ENCODE data around the gene CCM2. TPM values are rescaled to one million over a fixed set of nuclear protein-coding genes. Genes with fewer than 3 reads are reported as not detected.

Gene CCM2
- total and polyA plus RNA-seq, 2 of the 8 experiments (the other 6 are each of a cell fraction or from before 2014, with no cell fraction given), result 31.6 to 41.2 TPM

DNA sequence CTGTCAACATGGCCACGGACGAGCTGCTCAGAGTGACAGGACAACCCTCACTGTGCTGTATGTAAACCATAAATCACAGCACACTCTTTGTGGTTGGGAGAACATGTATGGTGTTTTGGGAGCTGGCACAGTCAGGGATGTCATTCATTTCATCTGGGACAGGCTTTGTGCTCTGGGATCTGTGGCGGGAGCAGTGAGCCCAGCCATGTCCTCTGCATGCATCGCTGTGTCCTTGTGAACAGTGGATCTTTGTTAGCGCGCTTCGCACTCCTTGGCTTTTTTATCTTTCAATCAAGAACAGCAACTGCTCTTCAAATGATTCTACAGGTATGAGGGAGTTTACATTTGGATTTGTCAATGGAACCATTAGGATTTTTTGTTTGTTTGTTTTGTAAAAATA lies 7.1 kb downstream of the CCM2 start:
- Histone ChIP-seq H3K79me2 (ENCODE audit: control insufficient read depth in 1 of 2, insufficient read depth in 2 of 2, low read length in 2 of 2) (peaks cover 4 to 29% of the 10 kb centered on the region in 2 experiments; a peak in 2 of 4 replicates), H4K20me1 (replicated peaks in 1 of 2; ENCODE audit: control insufficient read depth in 1 of 2, insufficient read depth in 2 of 2, low read length in 2 of 2) (peaks cover 0 to 8% of the 10 kb centered on the region in 2 experiments)
- TF ChIP-seq CHD2 (IDR thresholded peaks at IDR 0.05; ENCODE audit: low read length), result no peak
- no peak for TF ChIP-seq POLR2AphosphoS5 (IDR thresholded peaks at IDR 0.05; ENCODE audit: low read depth, low read length)
- TF ChIP-seq, protein P1, sequence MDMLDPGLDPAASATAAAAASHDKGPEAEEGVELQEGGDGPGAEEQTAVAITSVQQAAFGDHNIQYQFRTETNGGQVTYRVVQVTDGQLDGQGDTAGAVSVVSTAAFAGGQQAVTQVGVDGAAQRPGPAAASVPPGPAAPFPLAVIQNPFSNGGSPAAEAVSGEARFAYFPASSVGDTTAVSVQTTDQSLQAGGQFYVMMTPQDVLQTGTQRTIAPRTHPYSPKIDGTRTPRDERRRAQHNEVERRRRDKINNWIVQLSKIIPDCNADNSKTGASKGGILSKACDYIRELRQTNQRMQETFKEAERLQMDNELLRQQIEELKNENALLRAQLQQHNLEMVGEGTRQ (IDR thresholded peaks at IDR 0.05; ENCODE audit: low read length), result no peak
- no peak for TF ChIP-seq JUND (IDR thresholded peaks at IDR 0.05; ENCODE audit: low read length)
- no peak for TF ChIP-seq NANOG (IDR thresholded peaks at IDR 0.05; ENCODE audit: insufficient read depth, low read depth, low read length, poor library complexity, severe bottlenecking)
- TF ChIP-seq HDAC2 (IDR thresholded peaks at IDR 0.05; ENCODE audit: borderline replicate concordance in 1 of 2, low read depth in 2 of 2, low read length in 2 of 2), result no peak
- no peak for TF ChIP-seq TAF1 (IDR thresholded peaks at IDR 0.05; ENCODE audit: low read depth, low read length)
- no peak for TF ChIP-seq CTBP2 (IDR thresholded peaks at IDR 0.05; ENCODE audit: borderline replicate concordance, insufficient read depth, insufficient read length, low read length)
- TF ChIP-seq, protein P2, sequence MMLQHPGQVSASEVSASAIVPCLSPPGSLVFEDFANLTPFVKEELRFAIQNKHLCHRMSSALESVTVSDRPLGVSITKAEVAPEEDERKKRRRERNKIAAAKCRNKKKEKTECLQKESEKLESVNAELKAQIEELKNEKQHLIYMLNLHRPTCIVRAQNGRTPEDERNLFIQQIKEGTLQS (IDR thresholded peaks at IDR 0.05; ENCODE audit: insufficient read depth, low read depth, low read length), result no peak
- no peak for TF ChIP-seq TCF12 (IDR thresholded peaks at IDR 0.05; ENCODE audit: low read depth, low read length)
- TF ChIP-seq EP300 (IDR thresholded peaks at IDR 0.05; ENCODE audit: borderline replicate concordance in 1 of 2, low read depth in 2 of 2, low read length in 2 of 2), result no peak
- TF ChIP-seq CHD1 (IDR thresholded peaks at IDR 0.05; ENCODE audit: low read depth, low read length), result no peak

More for the DNA sequence above, 7.1 kb downstream of the CCM2 start:
- ChIA-PET CTCF (ENCODE audit: partially characterized antibody) (interaction anchor here (0.6 kb wide), 1 partner anchor 51 kb away, joined by 3 read pairs; no protein-coding TSS in a partner anchor), POLR2A (ENCODE audit: partially characterized antibody) (interaction anchor here (0.7 to 1.7 kb wide), 2 partner anchors 21 to 437 kb away, joined by 3 to 4 read pairs; no protein-coding TSS in a partner anchor)
- H4K91ac ChIP-seq (replicated peaks; ENCODE audit: insufficient read length, low read length), result no peak overlapping the region
- no peak overlapping the region for H2AFZ ChIP-seq (ENCODE audit: low read length)
- no peak overlapping the region for H3K14ac ChIP-seq (ENCODE audit: insufficient read length)
- FAIRE-seq (no peak), DNase-seq (ENCODE audit: low read depth in 1 of 2, low spot score in 2 of 2) (no peak)
- no peaks in the 10 kb centered on the region for H3K23me2 ChIP-seq (ENCODE audit: low read depth, low read length)
- no peak overlapping the region for H3K18ac ChIP-seq (ENCODE audit: extremely low read depth, low read length)
- no peak overlapping the region for H2AK5ac ChIP-seq (ENCODE audit: low read depth, low read length)
- H3K79me1 ChIP-seq (ENCODE audit: low read depth, low read length), result peaks cover 5% of the 10 kb centered on the region; the same call in 1 of the 2 replicates
- H3K56ac ChIP-seq (replicated peaks; ENCODE audit: insufficient read length, low read depth, low read length), result no peak overlapping the region
- H3K9ac ChIP-seq (replicated peaks in 1 of 4; ENCODE audit: extremely low read depth in 1 of 4, low read depth in 3 of 4, low read length in 3 of 4), result no peak overlapping the region
- no peak overlapping the region for H4K8ac ChIP-seq (ENCODE audit: extremely low read depth, insufficient read depth, low read length)
- WGBS, 2 experiments (ENCODE audit: extremely low coverage in 1 of 2, insufficient coverage in 1 of 2, insufficient read length in 1 of 2, insufficient replicate concordance in 2 of 2, low coverage in 1 of 2, low lambda C conversion rate in 2 of 2, missing lambda C conversion rate in 1 of 2), result 83% methylated on average over 7 of the region's 7 CpGs; no CpG with 5 or more reads in 1 of the 2 experiments
- no peaks in the 10 kb centered on the region; a peak in 1 of 8 replicates for H3K36me3 ChIP-seq (ENCODE audit: control insufficient read depth in 2 of 4, insufficient read depth in 4 of 4, low read length in 3 of 4)
- no peak overlapping the region for H3K27ac ChIP-seq (ENCODE audit: low read depth, low read length)
- no peak overlapping the region for H3K4ac ChIP-seq (replicated peaks; ENCODE audit: insufficient read length, low read depth, low read length)
- no peak overlapping the region for H3K4me2 ChIP-seq (ENCODE audit: insufficient read depth in 1 of 2, low read depth in 2 of 2, low read length in 2 of 2)
- no peak overlapping the region for H2BK12ac ChIP-seq (ENCODE audit: low read depth, low read length)
- H4K5ac ChIP-seq (ENCODE audit: insufficient read length, low read depth, low read length), result no peak overlapping the region
- H3K9me3 ChIP-seq (ENCODE audit: insufficient read depth in 2 of 2, low read depth in 1 of 2, low read length in 1 of 2), result no peaks in the 10 kb centered on the region
- H2BK15ac ChIP-seq (ENCODE audit: low read length), result no peak overlapping the region
- H2BK20ac ChIP-seq (ENCODE audit: low read length), result no peak overlapping the region
- H2BK5ac ChIP-seq (ENCODE audit: low read depth, low read length), result no peak overlapping the region
- no peak overlapping the region for H3K4me3 ChIP-seq (ENCODE audit: extremely low read depth in 1 of 4, insufficient read depth in 2 of 4, low read depth in 3 of 4, low read length in 4 of 4)
- H3K27me3 ChIP-seq (replicated peaks in 1 of 4; ENCODE audit: control insufficient read depth in 3 of 4, extremely low read depth in 1 of 4, insufficient read depth in 3 of 4, low read length in 3 of 4), result no peaks in the 10 kb centered on the region
- H3K23ac ChIP-seq (ENCODE audit: insufficient read length), result no peak overlapping the region
- no peaks in the 10 kb centered on the region for H3K4me1 ChIP-seq (replicated peaks in 1 of 4; ENCODE audit: control insufficient read depth in 3 of 4, insufficient read depth in 4 of 4, low read length in 3 of 4)
- no peak overlapping the region for H2BK120ac ChIP-seq (replicated peaks; ENCODE audit: low read depth, low read length)

Data from H1 (cell line).